Loucy (cell line): ENCODE measurements around the gene DGKQ.

Experiments used
- H2AFZ ChIP-seq: fragments of 200-600 bp; sonication (generic); 2 replicates; pipeline ENCODE4 v1.6.0; 2016; ENCODE audit warnings: antibody characterized with exemption, mild to moderate bottlenecking, low read length, moderate library complexity
- H3F3A ChIP-seq: fragments of 200-600 bp; 2 replicates; pipeline ENCODE4 v1.6.0; 2016; ENCODE audit warnings: antibody characterized with exemption, low read depth, mild to moderate bottlenecking
- H3K27me3 ChIP-seq: fragments of 200-600 bp; sonication (generic); 2 replicates; pipeline ENCODE4 v1.6.1; 2014; ENCODE audit warnings: low read length, mild to moderate bottlenecking; ENCODE audit not compliant: insufficient read depth, poor library complexity, severe bottlenecking
- H3K36me3 ChIP-seq: fragments of 200-600 bp; sonication (generic); 2 replicates; pipeline ENCODE4 v1.6.1; 2016; ENCODE audit warnings: low read length; ENCODE audit not compliant: insufficient read depth
- H3K4me1 ChIP-seq: fragments of 200-600 bp; sonication (generic); 2 replicates; pipeline ENCODE4 v1.5.1; 2014; ENCODE audit warnings: low read length, mild to moderate bottlenecking; ENCODE audit not compliant: insufficient read depth, poor library complexity, severe bottlenecking
- H3K4me2 ChIP-seq: fragments of 200-600 bp; sonication (generic); 2 replicates; pipeline ENCODE4 v1.6.0; 2014; ENCODE audit warnings: antibody characterized with exemption, low read length, low read depth, mild to moderate bottlenecking; ENCODE audit not compliant: poor library complexity, severe bottlenecking
- H3K4me3 ChIP-seq: fragments of 200-600 bp; sonication (generic); 2 replicates; pipeline ENCODE4 v1.5.1; 2014; ENCODE audit warnings: low read length, mild to moderate bottlenecking, mixed read lengths; ENCODE audit not compliant: poor library complexity, severe bottlenecking
- H3K79me2 ChIP-seq: fragments of 200-600 bp; sonication (generic); 2 replicates; pipeline ENCODE4 v1.6.1; 2014; ENCODE audit warnings: low read length; ENCODE audit not compliant: insufficient read depth
- H3K9ac ChIP-seq: fragments of 200-600 bp; sonication (generic); 2 replicates; pipeline ENCODE4 v1.6.0; 2014; ENCODE audit warnings: mild to moderate bottlenecking, low read depth, low read length, moderate library complexity; ENCODE audit not compliant: poor library complexity, severe bottlenecking
- H3K9me2 ChIP-seq: fragments of 200-600 bp; sonication (generic); replicated peaks from 2 replicates; pipeline ENCODE4 v1.6.1; 2016; ENCODE audit warnings: low read depth, low read length, mixed read lengths
- H3K9me3 ChIP-seq: fragments of 200-600 bp; sonication (generic); 2 replicates; pipeline ENCODE4 v1.6.1; 2014; ENCODE audit warnings: mild to moderate bottlenecking, antibody characterized with exemption, low read length, low read depth; ENCODE audit not compliant: insufficient read depth
- H4K20me1 ChIP-seq: fragments of 200-600 bp; sonication (generic); 2 replicates; pipeline ENCODE4 v1.6.0; 2014; ENCODE audit warnings: antibody characterized with exemption, low read length, mild to moderate bottlenecking; ENCODE audit not compliant: insufficient read depth, poor library complexity, severe bottlenecking
- CTCF ChIP-seq: fragments of 200-600 bp; sonication (generic); conservative IDR thresholded peaks from 2 replicates; pipeline ENCODE4 v1.5.1; 2014; ENCODE audit warnings: mild to moderate bottlenecking, antibody characterized with exemption, low read length
- EZH2phosphoT487 ChIP-seq: fragments of 200-600 bp; IDR thresholded peaks from 2 replicates; pipeline ENCODE4 v1.6.1; 2018; ENCODE audit warnings: antibody characterized with exemption, mild to moderate bottlenecking, moderate library complexity, borderline replicate concordance

Gene DGKQ

GRCh38 chr4:965766-966134 lies 7.6 kb downstream of the DGKQ start:
- H3K4me3 ChIP-seq = no peak overlapping the region
- no peaks in the 10 kb centered on the region for H3K9me3 ChIP-seq
- H3K79me2 ChIP-seq = no peaks in the 10 kb centered on the region
- peaks cover 3% of the 10 kb centered on the region for H3K4me1 ChIP-seq
- H3F3A ChIP-seq = no peaks in the 10 kb centered on the region
- no peaks in the 10 kb centered on the region for H3K27me3 ChIP-seq
- no peak overlapping the region for H2AFZ ChIP-seq
- TF ChIP-seq CTCF (no peak), EZH2phosphoT487 (no peak)
- H3K9me2 ChIP-seq = no peaks in the 10 kb centered on the region
- H4K20me1 ChIP-seq = no peaks in the 10 kb centered on the region
- H3K36me3 ChIP-seq = no peaks in the 10 kb centered on the region
- H3K9ac ChIP-seq = no peak overlapping the region
- no peak overlapping the region for H3K4me2 ChIP-seq

GRCh38 chr4:965048-965765 lies 8.2 kb downstream of the DGKQ start:
- Histone ChIP-seq H4K20me1 (no peaks in the 10 kb centered on the region), H2AFZ (no peak overlapping the region), H3K4me2 (no peak overlapping the region), H3K36me3 (no peaks in the 10 kb centered on the region), H3F3A (no peaks in the 10 kb centered on the region), H3K27me3 (no peaks in the 10 kb centered on the region), H3K4me1 (no peaks in the 10 kb centered on the region), H3K4me3 (no peak overlapping the region), H3K9me3 (no peaks in the 10 kb centered on the region), H3K9me2 (no peaks in the 10 kb centered on the region), H3K9ac (no peak overlapping the region), H3K79me2 (no peaks in the 10 kb centered on the region)
- TF ChIP-seq EZH2phosphoT487 (no peak), CTCF (no peak)

GRCh38 chr4:964346-965025 lies 8.9 kb downstream of the DGKQ start:
- Histone ChIP-seq H2AFZ (no peak overlapping the region), H3K4me2 (no peak overlapping the region), H3K79me2 (no peaks in the 10 kb centered on the region), H3K9ac (no peak overlapping the region), H3K36me3 (no peaks in the 10 kb centered on the region), H4K20me1 (no peaks in the 10 kb centered on the region), H3K9me3 (no peaks in the 10 kb centered on the region), H3K27me3 (no peaks in the 10 kb centered on the region), H3K9me2 (no peaks in the 10 kb centered on the region), H3K4me1 (no peaks in the 10 kb centered on the region), H3F3A (no peaks in the 10 kb centered on the region), H3K4me3 (no peak overlapping the region)
- TF ChIP-seq EZH2phosphoT487 = no peak
- TF ChIP-seq CTCF = no peak
